Measurements from ENCODE around the gene RNFT2. TPM values are rescaled to one million over a fixed set of nuclear protein-coding genes. Genes with fewer than 3 reads are reported as not detected.
"Not testable (repeated sequence)": the region's sequence is repeated elsewhere in the genome, so short reads cannot be mapped to it uniquely, and the experiment has no call there.

Gene RNFT2
- total RNA-seq, 1 experiment from 2014 or later, result 21.1 TPM

DNA sequence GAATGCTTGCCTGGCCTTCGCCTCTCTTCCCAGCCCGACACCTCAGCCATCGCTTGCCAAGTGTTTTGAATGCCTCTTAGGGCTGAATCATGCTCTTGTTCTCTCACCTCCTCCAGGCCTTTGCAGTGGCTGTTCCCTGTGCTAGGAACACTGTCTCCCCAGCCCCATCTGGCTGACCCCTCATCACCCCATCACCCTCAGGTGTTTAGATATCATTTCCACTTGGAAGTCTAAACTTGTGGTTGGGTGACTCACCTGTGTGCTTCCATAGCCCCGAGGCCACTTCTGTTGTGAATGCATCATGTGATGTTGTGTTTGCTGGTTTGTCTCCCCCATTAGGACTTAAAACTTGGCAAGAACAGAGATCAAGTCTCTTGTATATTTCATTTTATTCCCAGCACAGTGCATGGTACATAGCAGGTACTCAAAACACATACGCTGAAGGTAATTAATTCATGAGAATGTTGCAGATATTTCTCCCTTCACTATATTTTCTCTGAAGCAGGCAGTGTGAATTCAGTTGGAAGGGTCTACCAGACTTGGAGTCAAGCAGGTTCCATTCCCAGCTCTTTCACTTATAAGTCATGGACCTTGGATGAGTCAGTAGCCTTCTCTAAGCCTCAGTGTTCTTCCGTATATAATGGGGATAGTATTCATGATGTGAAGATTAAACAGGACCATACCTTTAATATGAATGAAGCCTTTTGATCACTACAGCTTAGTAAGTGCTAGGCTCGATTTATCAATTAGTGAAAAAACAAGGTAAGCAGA is 75.3 kb downstream of the RNFT2 start:
- H2AFZ ChIP-seq, result no peak overlapping the region
- no peaks in the 10 kb centered on the region for H4K20me1 ChIP-seq (ENCODE audit: insufficient read depth)
- H3K27ac ChIP-seq, result peak overlapping the region; percentile 63
- H3K4me1 ChIP-seq (replicated peaks; ENCODE audit: insufficient read depth), result peaks cover 32% of the 10 kb centered on the region
- peak; percentile 89 to 99 for DNase-seq
- H3K27me3 ChIP-seq (ENCODE audit: insufficient read depth, low read depth), result no peaks in the 10 kb centered on the region
- H3K4me3 ChIP-seq, result no peak overlapping the region
- H3F3A ChIP-seq (ENCODE audit: insufficient read depth, low read depth), result peaks cover 29% of the 10 kb centered on the region
- no peaks in the 10 kb centered on the region for H3K79me2 ChIP-seq (ENCODE audit: low read depth)
- no TSS peak for BruUV-seq (replicated peaks)
- no peak for TF ChIP-seq EZH2 (IDR thresholded peaks at IDR 0.05; ENCODE audit: low read depth)
- TF ChIP-seq CTCF (conservative IDR thresholded peaks at IDR 0.05), result no peak; the same call in 1 of the 2 replicates
- intact Hi-C loops (cut with micrococcal nuclease; ENCODE audit: unreplicated experiment), result loop anchor here (1.0 kb wide), 3 partner anchors 65 to 103 kb away; partner anchors contain the start of genes RNFT2 and SPRING1
- POLR2A ChIA-PET (ENCODE audit: unreplicated experiment), result interaction anchor here (0.6 kb wide), 1 partner anchor 116 kb away, joined by 3 read pairs; no protein-coding TSS in a partner anchor
- CTCF ChIA-PET, result no interaction called here
- no peaks in the 10 kb centered on the region for H3K9me2 ChIP-seq (ENCODE audit: insufficient read depth)
- H3K9me3 ChIP-seq (ENCODE audit: insufficient read depth, low read depth), result no peaks in the 10 kb centered on the region
- no peaks in the 10 kb centered on the region for H3K36me3 ChIP-seq (ENCODE audit: low read depth)
- H3K4me2 ChIP-seq, result peak overlapping the region; percentile 47

- DNase-seq; CTCF ChIA-PET; H3K4me2 ChIP-seq; H3K27ac ChIP-seq; H3K27me3 ChIP-seq (ENCODE audit: insufficient read depth, low read depth); BruUV-seq (replicated peaks); H4K20me1 ChIP-seq (ENCODE audit: insufficient read depth); H3K9me2 ChIP-seq (ENCODE audit: insufficient read depth); H3K79me2 ChIP-seq (ENCODE audit: low read depth); POLR2A ChIA-PET (ENCODE audit: unreplicated experiment); H3K4me3 ChIP-seq; H3K9me3 ChIP-seq (ENCODE audit: insufficient read depth, low read depth); H2AFZ ChIP-seq; H3K36me3 ChIP-seq (ENCODE audit: low read depth): not testable (repeated sequence)
- H3F3A ChIP-seq (ENCODE audit: insufficient read depth, low read depth), result peaks cover 35% of the 10 kb centered on the region
- H3K4me1 ChIP-seq (replicated peaks; ENCODE audit: insufficient read depth), result peaks cover 36% of the 10 kb centered on the region
- intact Hi-C loops (cut with micrococcal nuclease; ENCODE audit: unreplicated experiment), result loop anchor here (5.0 kb wide), 1 partner anchor 48 kb away; no protein-coding TSS in a partner anchor
Measured at GRCh38 chr12:116814766-116815165, 76.7 kb downstream of the RNFT2 start.

- CTCF ChIA-PET, result no interaction called here
Measured at GRCh38 chr12:116818341-116818856, 80.3 kb downstream of the RNFT2 start.

More at GRCh38 chr12:116818341-116818856, 80.3 kb downstream of the RNFT2 start:
- BruUV-seq (replicated peaks), result no TSS peak
- Histone ChIP-seq H3K4me2 (peak overlapping the region; percentile 91), H3K9me3 (ENCODE audit: insufficient read depth, low read depth) (no peaks in the 10 kb centered on the region), H3F3A (ENCODE audit: insufficient read depth, low read depth) (peaks cover 26% of the 10 kb centered on the region), H4K20me1 (ENCODE audit: insufficient read depth) (no peaks in the 10 kb centered on the region), H3K9me2 (ENCODE audit: insufficient read depth) (no peaks in the 10 kb centered on the region), H3K27ac (peak overlapping the region; percentile 84), H3K27me3 (ENCODE audit: insufficient read depth, low read depth) (no peaks in the 10 kb centered on the region), H3K36me3 (ENCODE audit: low read depth) (no peaks in the 10 kb centered on the region), H3K4me1 (replicated peaks; ENCODE audit: insufficient read depth) (peaks cover 23% of the 10 kb centered on the region), H3K79me2 (ENCODE audit: low read depth) (no peaks in the 10 kb centered on the region), H2AFZ (peak overlapping the region; percentile 96), H3K4me3 (peak overlapping the region; percentile 88)
- intact Hi-C loops (cut with micrococcal nuclease; ENCODE audit: unreplicated experiment), result loop anchor here (5.0 kb wide), 1 partner anchor 44 kb away; no protein-coding TSS in a partner anchor
- DNase-seq, result no peak
- POLR2A ChIA-PET (ENCODE audit: unreplicated experiment), result no interaction called here
- TF ChIP-seq EZH2 (IDR thresholded peaks at IDR 0.05; ENCODE audit: low read depth) (no peak), CTCF (conservative IDR thresholded peaks at IDR 0.05) (no peak)
